Testis (tissue), 3 donors: ENCODE measurements around the gene FYN. TPM values are rescaled to one million over a fixed set of nuclear protein-coding genes. Genes with fewer than 3 reads are reported as not detected.

ENCODE experiments used
- DNase-seq: peaks from one replicate; pipeline ENCODE4 v3.0.0-alpha.2; 2019
- H3K27ac ChIP-seq, 2 donors: fragments of 200-600 bp; sonication (generic); one replicate each; pipeline ENCODE4 v1.5.1; 2019
- H3K27me3 ChIP-seq: fragments of 200-600 bp; sonication (generic); one replicate; pipeline ENCODE4 v1.5.1; 2019
- H3K36me3 ChIP-seq: fragments of 200-600 bp; sonication (generic); one replicate; pipeline ENCODE4 v1.5.1; 2017; ENCODE audit warnings: low read depth; ENCODE audit errors: missing control alignments
- H3K4me1 ChIP-seq: fragments of 200-600 bp; sonication (generic); one replicate; pipeline ENCODE4 v1.5.1; 2019
- H3K4me3 ChIP-seq, 2 donors: fragments of 200-600 bp; sonication (generic); one replicate each; pipeline ENCODE4 v1.5.1; 2017 to 2019
- H3K9me3 ChIP-seq: fragments of 200-600 bp; sonication (generic); one replicate; pipeline ENCODE4 v1.5.1; 2017
- POLR2A ChIP-seq: fragments of 450-650 bp; IDR thresholded peaks from one replicate; pipeline ENCODE4 v1.6.1; 2017; ENCODE audit warnings: antibody characterized with exemption, mild to moderate bottlenecking, moderate library complexity
- WGBS, 2 donors: methylation state at CpG; one replicate each; pipeline ENCODE4 v1.1.5; 2018; 5-methylcytosine and 5-hydroxymethylcytosine counted together
- intact Hi-C: fragments of 100-400 bp; cut with DNase I; formaldehyde crosslinking; loops from one replicate; pipeline ENCODE4 v1.15.1; 2023; ENCODE audit warnings: low total_unique reads
- polyA plus RNA-seq: library from polyadenylated mRNA; stranded (reverse); fragments of 350-450 nt; fragmentation: Illumina TruSeq; extraction: RNeasy Lipid Tissue Mini Kit (QIAGEN cat#74804); gene quantifications from one replicate; pipeline ENCODE4 v1.2.3, GENCODE V29; 2014; ENCODE audit warnings: low read depth, low replicate concordance; ENCODE audit not compliant: insufficient read depth
- total RNA-seq, 2 donors: library from RNA; depleted of rRNA; stranded (reverse); fragments of >200 nt; gene quantifications; one replicate each; pipeline ENCODE4 v1.2.3, GENCODE V29; 2016
- TF ChIP-seq, protein P1 (sequence below), 3 experiments: fragments of 450-650 bp in 2 of 3; fragments of 200-600 bp in 1 of 3; sonication (generic) in 1 of 3; IDR thresholded peaks; one replicate each; pipeline ENCODE4 v1.5.1; 2016 to 2019; ENCODE audit warnings: antibody characterized with exemption in 3 of 3, mild to moderate bottlenecking in 2 of 3, moderate library complexity in 1 of 3

FYN gene
- total and polyA plus RNA-seq, 3 donors from 2014 or later = 74.0 to 145 (median 104) TPM

DNA sequence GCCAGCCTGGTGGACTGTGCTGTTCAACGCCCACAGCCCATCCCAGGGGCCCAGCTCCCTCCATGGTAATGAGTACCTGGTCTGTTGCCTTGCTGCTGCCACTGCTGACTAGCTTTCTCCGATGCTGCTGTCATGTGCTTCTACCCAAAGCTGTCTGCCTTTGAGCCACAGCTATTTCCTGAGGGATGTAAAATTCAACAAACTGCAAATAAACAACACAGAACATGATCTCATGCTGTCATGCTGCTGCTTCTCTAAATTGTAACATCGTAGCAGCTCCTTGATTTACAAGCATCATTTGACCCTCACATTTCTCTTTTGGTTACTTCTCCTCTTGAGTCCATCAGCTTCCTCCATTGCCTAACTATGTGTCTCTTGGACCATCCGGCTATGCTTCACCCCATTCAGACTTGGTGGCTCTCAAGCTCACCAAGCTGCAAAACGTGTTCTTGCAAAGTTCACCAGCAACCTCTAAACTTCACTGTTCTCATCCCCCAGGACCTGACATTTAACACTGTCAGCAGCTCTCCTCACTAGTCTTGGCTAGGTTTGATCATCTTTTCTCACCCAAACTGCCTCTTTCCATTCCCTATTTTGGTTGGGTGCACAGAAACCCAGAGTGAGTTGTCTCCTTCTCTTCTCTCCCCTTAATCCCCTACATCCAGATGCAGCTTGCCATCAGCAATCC, 54.6 kb downstream of the FYN start:
- 65 to 85% methylated on average over 5 of the region's 5 CpGs for WGBS, 2 donors
- no peaks in the 10 kb centered on the region for H3K4me1 ChIP-seq
- no peak for DNase-seq
- H3K9me3 ChIP-seq = no peaks in the 10 kb centered on the region
- no peak overlapping the region for H3K4me3 ChIP-seq
- intact Hi-C loops = no loop called here
- no peaks in the 10 kb centered on the region for H3K27me3 ChIP-seq
- no peak for TF ChIP-seq POLR2A
- TF ChIP-seq, protein P1, sequence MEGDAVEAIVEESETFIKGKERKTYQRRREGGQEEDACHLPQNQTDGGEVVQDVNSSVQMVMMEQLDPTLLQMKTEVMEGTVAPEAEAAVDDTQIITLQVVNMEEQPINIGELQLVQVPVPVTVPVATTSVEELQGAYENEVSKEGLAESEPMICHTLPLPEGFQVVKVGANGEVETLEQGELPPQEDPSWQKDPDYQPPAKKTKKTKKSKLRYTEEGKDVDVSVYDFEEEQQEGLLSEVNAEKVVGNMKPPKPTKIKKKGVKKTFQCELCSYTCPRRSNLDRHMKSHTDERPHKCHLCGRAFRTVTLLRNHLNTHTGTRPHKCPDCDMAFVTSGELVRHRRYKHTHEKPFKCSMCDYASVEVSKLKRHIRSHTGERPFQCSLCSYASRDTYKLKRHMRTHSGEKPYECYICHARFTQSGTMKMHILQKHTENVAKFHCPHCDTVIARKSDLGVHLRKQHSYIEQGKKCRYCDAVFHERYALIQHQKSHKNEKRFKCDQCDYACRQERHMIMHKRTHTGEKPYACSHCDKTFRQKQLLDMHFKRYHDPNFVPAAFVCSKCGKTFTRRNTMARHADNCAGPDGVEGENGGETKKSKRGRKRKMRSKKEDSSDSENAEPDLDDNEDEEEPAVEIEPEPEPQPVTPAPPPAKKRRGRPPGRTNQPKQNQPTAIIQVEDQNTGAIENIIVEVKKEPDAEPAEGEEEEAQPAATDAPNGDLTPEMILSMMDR (IDR thresholded peaks at IDR 0.05) = no peak
- H3K36me3 ChIP-seq = no peaks in the 10 kb centered on the region
- no peak overlapping the region for H3K27ac ChIP-seq

DNA sequence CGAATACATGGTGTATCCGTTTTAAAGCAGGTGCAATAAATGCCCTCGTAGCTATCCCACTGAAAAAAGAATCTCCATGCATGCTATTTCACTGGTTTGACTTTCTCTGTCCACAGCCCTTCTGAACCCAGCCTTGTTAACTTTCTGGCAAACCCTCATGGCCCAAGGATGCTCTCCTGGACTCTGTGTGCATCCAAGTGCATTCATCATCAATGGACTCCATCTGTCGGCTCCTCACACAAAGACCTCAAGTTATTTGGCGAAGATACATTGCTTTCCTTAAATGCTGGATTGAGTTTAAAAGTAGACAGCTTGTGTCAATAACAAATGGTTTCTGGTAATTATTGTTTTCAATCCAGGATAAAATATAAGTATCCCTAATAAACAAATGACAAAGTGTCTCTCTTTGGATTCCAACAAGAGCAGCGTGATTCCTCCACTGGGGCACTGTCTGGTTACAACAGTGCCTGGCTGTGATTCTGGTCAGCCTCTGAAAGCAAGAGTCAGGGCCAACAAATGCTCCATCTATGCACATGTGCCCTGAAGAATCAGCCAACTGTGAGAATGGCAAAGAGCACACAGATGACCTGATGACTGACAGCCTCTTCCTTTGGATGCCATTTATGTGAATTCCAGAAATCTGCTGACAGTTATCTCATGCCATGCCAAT, 55.7 kb downstream of the FYN start:
- TF ChIP-seq, protein P1 (IDR thresholded peaks at IDR 0.05) = no peak
- no peak for TF ChIP-seq POLR2A
- Histone ChIP-seq H3K9me3 (no peaks in the 10 kb centered on the region), H3K36me3 (no peaks in the 10 kb centered on the region), H3K27me3 (no peaks in the 10 kb centered on the region), H3K4me1 (no peaks in the 10 kb centered on the region), H3K4me3 (no peak overlapping the region), H3K27ac (no peak overlapping the region)
- intact Hi-C loops = no loop called here
- no peak for DNase-seq
- WGBS, 2 donors = 88 to 95% methylated on average over 6 of the region's 6 CpGs

- H3K27ac ChIP-seq = no peak overlapping the region
Observed at GRCh38 chr6:111813677-111814310, 59.5 kb downstream of the FYN start.

GRCh38 chr6:111813237-111813636, 60.0 kb downstream of the FYN start:
- Histone ChIP-seq H3K27ac (no peak overlapping the region), H3K9me3 (no peaks in the 10 kb centered on the region), H3K36me3 (no peaks in the 10 kb centered on the region), H3K4me1 (peaks cover 7% of the 10 kb centered on the region), H3K4me3 (no peak overlapping the region), H3K27me3 (no peaks in the 10 kb centered on the region)
- TF ChIP-seq, protein P1 (IDR thresholded peaks at IDR 0.05) = no peak
- no peak for TF ChIP-seq POLR2A
- no peak for DNase-seq
- intact Hi-C loops = no loop called here

More at GRCh38 chr6:111813677-111814310, 59.5 kb downstream of the FYN start:
- H3K4me1 ChIP-seq = peaks cover 7% of the 10 kb centered on the region
- H3K27me3 ChIP-seq = no peaks in the 10 kb centered on the region
- H3K9me3 ChIP-seq = no peaks in the 10 kb centered on the region
- H3K4me3 ChIP-seq = no peak overlapping the region
- no peak for DNase-seq
- intact Hi-C loops = no loop called here
- WGBS, 2 donors = 87 to 93% methylated on average over 8 of the region's 8 CpGs
- H3K36me3 ChIP-seq = no peaks in the 10 kb centered on the region
- TF ChIP-seq, protein P1 (IDR thresholded peaks at IDR 0.05) = no peak
- no peak for TF ChIP-seq POLR2A
